PC-3 (cell line): ENCODE data around the gene MAPK9. TPM values are rescaled to one million over a fixed set of nuclear protein-coding genes. Genes with fewer than 3 reads are reported as not detected.

Source experiments
- ATAC-seq: fragments of 200-7000 bp; cut with Tn5 transposase; 2 replicates; pipeline ENCODE4 v1.9.1; 2020; ENCODE audit warnings: mild to moderate bottlenecking, moderate library complexity
- BruUV-seq: library from RNA; stranded (reverse); fragments of 400-500 nt; replicated peaks from 2 replicates; lab custom pipeline; 2021; lab: Mats Ljungman, UMichigan
- CTCF ChIA-PET: fragments of 300-600 bp; sonication (Branson Sonifier 250); formaldehyde crosslinking; loops from one replicate; lab custom pipeline; 2022; ENCODE audit warnings: antibody characterized with exemption; lab: Charles Lee
- POLR2A ChIA-PET: fragments of 300-600 bp; sonication (Branson Sonifier 250); formaldehyde crosslinking; loops from one replicate; lab custom pipeline; 2022; ENCODE audit warnings: antibody characterized with exemption; ENCODE audit not compliant: unreplicated experiment; lab: Charles Lee
- DNase-seq: peaks from one replicate; pipeline ENCODE4 v3.0.0-alpha.2; 2015
- H2AFZ ChIP-seq: fragments of 300-600 bp; sonication (generic); 2 replicates; pipeline ENCODE4 v1.6.0; 2016; ENCODE audit warnings: antibody characterized with exemption, low read length
- H3F3A ChIP-seq: fragments of 300-600 bp; sonication (generic); one replicate; pipeline ENCODE4 v1.6.0; 2017; ENCODE audit warnings: antibody characterized with exemption, low read length, control low read depth, mild to moderate bottlenecking; ENCODE audit not compliant: unreplicated experiment
- H3K27ac ChIP-seq: fragments of 300-600 bp; sonication (generic); 2 replicates; pipeline ENCODE4 v1.5.1; 2016; ENCODE audit warnings: mild to moderate bottlenecking, low read length
- H3K27me3 ChIP-seq: fragments of 300-600 bp; sonication (generic); 2 replicates; pipeline ENCODE4 v1.6.1; 2016; ENCODE audit warnings: low read length, mixed read lengths
- H3K36me3 ChIP-seq: fragments of 300-600 bp; sonication (generic); 2 replicates; pipeline ENCODE4 v1.6.1; 2016; ENCODE audit warnings: low read depth, mixed run types, low read length, mixed read lengths
- H3K4me1 ChIP-seq: fragments of 300-600 bp; sonication (generic); 2 replicates; pipeline ENCODE4 v1.5.1; 2016; ENCODE audit warnings: low read length; ENCODE audit not compliant: insufficient read depth
- H3K4me2 ChIP-seq: fragments of 300-600 bp; sonication (generic); 2 replicates; pipeline ENCODE4 v1.6.0; 2016; ENCODE audit warnings: low read length
- H3K4me3 ChIP-seq: fragments of 300-600 bp; sonication (generic); 2 replicates; pipeline ENCODE4 v1.5.1; 2016; ENCODE audit warnings: mild to moderate bottlenecking, low read length, mixed read lengths
- H3K79me2 ChIP-seq: fragments of 300-600 bp; sonication (generic); 2 replicates; pipeline ENCODE4 v1.6.1; 2017; ENCODE audit warnings: low read length, mixed read lengths
- H3K9ac ChIP-seq: fragments of 300-600 bp; sonication (generic); 2 replicates; pipeline ENCODE4 v1.6.0; 2016; ENCODE audit warnings: mild to moderate bottlenecking, low read length
- H3K9me2 ChIP-seq: fragments of 300-600 bp; sonication (generic); replicated peaks from 2 replicates; pipeline ENCODE4 v1.6.1; 2016; ENCODE audit warnings: mixed run types, low read length, mixed read lengths
- H3K9me3 ChIP-seq: fragments of 300-600 bp; sonication (generic); 2 replicates; pipeline ENCODE4 v1.6.1; 2016; ENCODE audit warnings: low read length, mixed read lengths
- H4K20me1 ChIP-seq: fragments of 300-600 bp; sonication (generic); 2 replicates; pipeline ENCODE4 v1.6.1; 2016; ENCODE audit warnings: low read length, mixed read lengths
- CTCF ChIP-seq: fragments of 300-600 bp; sonication (generic); conservative IDR thresholded peaks from 2 replicates; pipeline ENCODE4 v1.5.1; 2017; ENCODE audit warnings: antibody characterized with exemption, low read depth, mild to moderate bottlenecking, low read length
- EZH2phosphoT487 ChIP-seq: fragments of 300-600 bp; sonication (generic); IDR thresholded peaks from 2 replicates; pipeline ENCODE4 v1.6.1; 2018; ENCODE audit warnings: mild to moderate bottlenecking, antibody characterized with exemption, low read length, borderline replicate concordance
- intact Hi-C: fragments of 100-400 bp; cut with micrococcal nuclease; formaldehyde crosslinking; loops from 2 replicates; pipeline ENCODE4 v1.9.0; 2023
- total RNA-seq: library from RNA; depleted of rRNA; stranded (reverse); fragments of >200 nt; gene quantifications from 2 replicates; pipeline ENCODE4 v1.2.3, GENCODE V29; 2014

Gene MAPK9
- total RNA-seq, 1 experiment from 2014 or later, result 26.5 TPM

- Histone ChIP-seq H3K79me2 (no peaks in the 10 kb centered on the region), H3K27me3 (no peaks in the 10 kb centered on the region), H3K4me1 (no peaks in the 10 kb centered on the region), H3K9me3 (no peaks in the 10 kb centered on the region), H3K4me3 (no peak overlapping the region), H4K20me1 (no peaks in the 10 kb centered on the region), H3K9ac (no peak overlapping the region), H3K36me3 (no peaks in the 10 kb centered on the region), H3K27ac (no peak overlapping the region), H3K9me2 (no peaks in the 10 kb centered on the region), H2AFZ (no peak overlapping the region), H3F3A (no peaks in the 10 kb centered on the region), H3K4me2 (no peak overlapping the region)
- CTCF ChIA-PET, result no interaction called here
- DNase-seq (no peak), ATAC-seq (no peak)
- no peak for TF ChIP-seq EZH2phosphoT487
- no peak for TF ChIP-seq CTCF
- intact Hi-C loops, result no loop called here
- POLR2A ChIA-PET, result no interaction called here
- no TSS peak for BruUV-seq
Observed at GRCh38 chr5:180323941-180324600, 32.2 kb upstream of the MAPK9 start.

GRCh38 chr5:180323160-180323559, 31.3 kb upstream of the MAPK9 start:
- intact Hi-C loops, result no loop called here
- no peak overlapping the region for H3K27ac ChIP-seq

More at GRCh38 chr5:180323160-180323559, 31.3 kb upstream of the MAPK9 start:
- Histone ChIP-seq H3F3A (no peaks in the 10 kb centered on the region), H3K9ac (no peak overlapping the region), H4K20me1 (no peaks in the 10 kb centered on the region), H3K4me3 (no peak overlapping the region), H3K9me2 (no peaks in the 10 kb centered on the region), H3K4me2 (no peak overlapping the region), H3K36me3 (no peaks in the 10 kb centered on the region), H3K79me2 (no peaks in the 10 kb centered on the region), H3K4me1 (no peaks in the 10 kb centered on the region), H2AFZ (no peak overlapping the region), H3K9me3 (no peaks in the 10 kb centered on the region), H3K27me3 (no peaks in the 10 kb centered on the region)
- ChIA-PET POLR2A (no interaction called here), CTCF (no interaction called here)
- no peak for DNase-seq
- TF ChIP-seq CTCF, result no peak
- BruUV-seq, result no TSS peak
- no peak for ATAC-seq
